ENCODE results near the gene TBC1D5. TPM values are rescaled to one million over a fixed set of nuclear protein-coding genes. Genes with fewer than 3 reads are reported as not detected.

TBC1D5 gene
- total RNA-seq, 3 donors from 2014 or later (not counting 1 experiment from before 2014, with no cell fraction given) = 63.8 to 81.9 (median 74.9) TPM

- H3K27me3 Mint-ChIP-seq (ENCODE audit: low read depth in 2 of 2) = no peaks in the 10 kb centered on the region
Measured at GRCh38 chr3:17420668-17421067, 321.8 kb downstream of the TBC1D5 start.

GRCh38 chr3:17412950-17413530 is 329.4 kb downstream of the TBC1D5 start:
- intact Hi-C loops (cut with micrococcal nuclease) = loop anchor here (1.0 kb wide), 2 partner anchors 154 to 812 kb away; no protein-coding TSS in a partner anchor
- peak; percentile 82 for TF ChIP-seq CTCF (IDR thresholded peaks at IDR 0.05)
- H3K27ac ChIP-seq (ENCODE audit: low read length) = no peak overlapping the region

More at GRCh38 chr3:17420668-17421067, 321.8 kb downstream of the TBC1D5 start:
- WGBS (ENCODE audit: insufficient coverage) = no CpG with 5 or more reads among the region's 1 CpG
- H3K4me3 ChIP-seq (ENCODE audit: low read length) = no peak overlapping the region
- Mint-ChIP-seq H3K36me3 (no peaks in the 10 kb centered on the region), H3K4me3 (no peak overlapping the region), H3K4me1 (no peaks in the 10 kb centered on the region), H3K9me3 (no peaks in the 10 kb centered on the region), H3K27ac (no peak overlapping the region)
- TF ChIP-seq CTCF (IDR thresholded peaks at IDR 0.05) = no peak
- intact Hi-C loops (cut with micrococcal nuclease) = no loop called here
- no peak overlapping the region for H3K27ac ChIP-seq (ENCODE audit: low read length)
- H3K4me1 ChIP-seq (ENCODE audit: control insufficient read depth, insufficient read depth, low read length) = no peaks in the 10 kb centered on the region
- H3K9me3 ChIP-seq (ENCODE audit: control insufficient read depth, insufficient read depth, low read length) = no peaks in the 10 kb centered on the region
- ATAC-seq = no peak
- DNase-seq = no peak
- no peaks in the 10 kb centered on the region for H3K27me3 ChIP-seq (ENCODE audit: control insufficient read depth, insufficient read depth, low read length)
- H3K36me3 ChIP-seq (ENCODE audit: control insufficient read depth, insufficient read depth, low read length) = no peaks in the 10 kb centered on the region

GRCh38 chr3:17411157-17411877 is 331.1 kb downstream of the TBC1D5 start:
- no peak for TF ChIP-seq CTCF (IDR thresholded peaks at IDR 0.05)
- Histone ChIP-seq H3K27ac (ENCODE audit: low read length) (no peak overlapping the region), H3K4me1 (ENCODE audit: control insufficient read depth, insufficient read depth, low read length) (no peaks in the 10 kb centered on the region), H3K27me3 (ENCODE audit: control insufficient read depth, insufficient read depth, low read length) (no peaks in the 10 kb centered on the region), H3K4me3 (ENCODE audit: low read length) (no peak overlapping the region), H3K36me3 (ENCODE audit: control insufficient read depth, insufficient read depth, low read length) (no peaks in the 10 kb centered on the region), H3K9me3 (ENCODE audit: control insufficient read depth, insufficient read depth, low read length) (no peaks in the 10 kb centered on the region)
- Mint-ChIP-seq H3K9me3 (no peaks in the 10 kb centered on the region), H3K27me3 (ENCODE audit: low read depth in 2 of 2) (no peaks in the 10 kb centered on the region), H3K27ac (no peak overlapping the region), H3K36me3 (no peaks in the 10 kb centered on the region), H3K4me3 (no peak overlapping the region), H3K4me1 (no peaks in the 10 kb centered on the region)
- no peak for ATAC-seq
- WGBS (ENCODE audit: insufficient coverage) = no CpG with 5 or more reads among the region's 3 CpGs
- no peak for DNase-seq
- intact Hi-C loops (cut with micrococcal nuclease) = no loop called here

More at GRCh38 chr3:17412950-17413530, 329.4 kb downstream of the TBC1D5 start:
- Mint-ChIP-seq H3K27ac (no peak overlapping the region), H3K27me3 (ENCODE audit: low read depth in 2 of 2) (no peaks in the 10 kb centered on the region), H3K4me1 (no peaks in the 10 kb centered on the region), H3K36me3 (no peaks in the 10 kb centered on the region), H3K9me3 (no peaks in the 10 kb centered on the region), H3K4me3 (no peak overlapping the region)
- peak; percentile 53 to 76 (median 69) for ATAC-seq
- Histone ChIP-seq H3K27me3 (ENCODE audit: control insufficient read depth, insufficient read depth, low read length) (no peaks in the 10 kb centered on the region), H3K4me1 (ENCODE audit: control insufficient read depth, insufficient read depth, low read length) (no peaks in the 10 kb centered on the region), H3K4me3 (ENCODE audit: low read length) (no peak overlapping the region), H3K36me3 (ENCODE audit: control insufficient read depth, insufficient read depth, low read length) (no peaks in the 10 kb centered on the region), H3K9me3 (ENCODE audit: control insufficient read depth, insufficient read depth, low read length) (no peaks in the 10 kb centered on the region)
- DNase-seq = peak in 1 of 2 donors; percentile 71

Measured in natural killer cell (primary cell).